ENCODE results near the gene SF3A2.

SF3A2 gene

GRCh38 chr19:2228157-2229030 lies 8.2 kb upstream of the SF3A2 start:
- DNase-seq: no peak

GRCh38 chr19:2229103-2230032 lies 7.3 kb upstream of the SF3A2 start:
- DNase-seq: no peak

GRCh38 chr19:2230033-2230531 lies 6.5 kb upstream of the SF3A2 start:
- DNase-seq: no peak

GRCh38 chr19:2230807-2231533 lies 5.7 kb upstream of the SF3A2 start:
- no peak for DNase-seq

- no peak for DNase-seq
These were observed 4.9 kb upstream of the SF3A2 start for GRCh38 chr19:2231621-2232221.

GRCh38 chr19:2232286-2233151 lies 4.1 kb upstream of the SF3A2 start:
- no peak for DNase-seq

- DNase-seq: no peak
These were observed 2.9 kb upstream of the SF3A2 start for GRCh38 chr19:2233601-2234280.

- no peak for DNase-seq
These were observed 1.6 kb upstream of the SF3A2 start for GRCh38 chr19:2234996-2235380.

- no peak for DNase-seq
These were observed 1.1 kb upstream of the SF3A2 start for GRCh38 chr19:2235381-2236063.

- no peak for DNase-seq
These were observed 635 bp upstream of the SF3A2 start for GRCh38 chr19:2236064-2236313.

GRCh38 chr19:2237051-2237868 lies 636 bp downstream of the SF3A2 start:
- DNase-seq: no peak

- no peak for DNase-seq
These were observed 1.2 kb downstream of the SF3A2 start for GRCh38 chr19:2237869-2238153.

GRCh38 chr19:2239173-2239572 lies 2.5 kb downstream of the SF3A2 start:
- no peak for DNase-seq

- peak; percentile 61 for DNase-seq
These were observed 3.4 kb downstream of the SF3A2 start for GRCh38 chr19:2239771-2240770.

GRCh38 chr19:2240881-2241760 lies 4.5 kb downstream of the SF3A2 start:
- no peak for DNase-seq

- DNase-seq: no peak
These were observed 5.5 kb downstream of the SF3A2 start for GRCh38 chr19:2242092-2242537.

GRCh38 chr19:2242816-2243215 lies 6.2 kb downstream of the SF3A2 start:
- no peak for DNase-seq

Measured in CD4-positive, alpha-beta T cell treated with Interleukin-17A for 4 hours (primary cell).